NOMO-1 (cell line): ENCODE results near the gene SCART1.

Experiments
- DNase-seq, 2 experiments: peaks; one replicate each; lab custom pipeline; 2025; ENCODE audit not compliant: unreplicated experiment in 2 of 2; lab: John Stamatoyannopoulos, UW

The SCART1 gene

GRCh38 chr10:133454204-133454893 lies 604 bp downstream of the SCART1 start:
- DNase-seq, result no peak

- peak in 1 of 2 experiments; percentile 9 for DNase-seq
Observed at GRCh38 chr10:133455196-133455595, 1.5 kb downstream of the SCART1 start.

GRCh38 chr10:133455611-133456031 lies 1.9 kb downstream of the SCART1 start:
- DNase-seq, result no peak

- DNase-seq, result no peak
Observed at GRCh38 chr10:133456041-133456951, 2.6 kb downstream of the SCART1 start.

- DNase-seq, result no peak
Observed at GRCh38 chr10:133457100-133457841, 3.5 kb downstream of the SCART1 start.

GRCh38 chr10:133458021-133458709 lies 4.4 kb downstream of the SCART1 start:
- no peak for DNase-seq

GRCh38 chr10:133458710-133459453 lies 5.1 kb downstream of the SCART1 start:
- no peak for DNase-seq

- DNase-seq, result no peak
Observed at GRCh38 chr10:133459454-133460207, 5.9 kb downstream of the SCART1 start.

- no peak for DNase-seq
Observed at GRCh38 chr10:133460208-133460769, 6.5 kb downstream of the SCART1 start.

- no peak for DNase-seq
Observed at GRCh38 chr10:133461027-133461426, 7.3 kb downstream of the SCART1 start.

GRCh38 chr10:133461841-133462240 lies 8.1 kb downstream of the SCART1 start:
- DNase-seq, result no peak

- no peak for DNase-seq
Observed at GRCh38 chr10:133462512-133463305, 9.0 kb downstream of the SCART1 start.

- DNase-seq, result no peak
Observed at GRCh38 chr10:133464582-133465031, 10.9 kb downstream of the SCART1 start.

- no peak for DNase-seq
Observed at GRCh38 chr10:133465191-133465949, 11.6 kb downstream of the SCART1 start.

- no peak for DNase-seq
Observed at GRCh38 chr10:133465950-133466474, 12.3 kb downstream of the SCART1 start.

GRCh38 chr10:133466683-133467275 lies 13.0 kb downstream of the SCART1 start:
- no peak for DNase-seq
